ENCODE measurements around the gene HDAC7. TPM values are rescaled to one million over a fixed set of nuclear protein-coding genes. Genes with fewer than 3 reads are reported as not detected.

HDAC7 gene
- total RNA-seq, 1 donor from 2014 or later, result 7.1 TPM

GRCh38 chr12:47805417-47805816, 14.3 kb downstream of the HDAC7 start:
- no peak for FAIRE-seq

DNA sequence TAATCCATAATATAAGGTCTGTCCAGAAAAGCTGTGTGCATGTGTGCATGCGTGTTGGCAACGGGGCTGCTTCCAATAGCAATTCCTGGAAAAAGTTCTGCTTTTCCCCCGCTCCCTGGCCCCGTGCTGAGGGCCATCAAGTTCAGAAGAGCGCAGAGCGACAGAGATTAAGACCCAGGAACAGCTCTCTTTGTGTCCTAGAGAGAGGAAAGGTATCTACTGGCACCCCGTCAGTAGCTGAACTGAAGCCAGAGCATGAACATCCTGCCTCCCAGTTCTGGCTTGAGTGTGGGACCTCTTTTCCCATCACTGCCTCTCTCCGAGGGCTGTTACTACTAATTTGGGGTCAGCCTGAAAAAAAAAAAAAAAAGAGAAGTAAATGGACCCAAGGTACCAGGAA, 15.5 kb downstream of the HDAC7 start:
- H3K27me3 ChIP-seq (ENCODE audit: control insufficient read depth, insufficient read depth, low read length), result no peaks in the 10 kb centered on the region
- no peak overlapping the region for H3K4me3 ChIP-seq (ENCODE audit: low read depth, low read length)
- DNase-seq (ENCODE audit: low read depth) (no peak), FAIRE-seq (no peak)
- no peak for TF ChIP-seq CTCF (IDR thresholded peaks at IDR 0.05; ENCODE audit: insufficient read depth, low read length, severe bottlenecking)
- H3K36me3 ChIP-seq (ENCODE audit: control insufficient read depth, insufficient read depth, low read length), result peaks cover 2% of the 10 kb centered on the region

More at GRCh38 chr12:47805417-47805816, 14.3 kb downstream of the HDAC7 start:
- Histone ChIP-seq H3K27me3 (ENCODE audit: control insufficient read depth, insufficient read depth, low read length) (no peaks in the 10 kb centered on the region), H3K4me3 (ENCODE audit: low read depth, low read length) (no peak overlapping the region), H3K36me3 (ENCODE audit: control insufficient read depth, insufficient read depth, low read length) (no peaks in the 10 kb centered on the region)
- no peak for DNase-seq (ENCODE audit: low read depth)
- no peak for TF ChIP-seq CTCF (IDR thresholded peaks at IDR 0.05; ENCODE audit: insufficient read depth, low read length, severe bottlenecking)

GRCh38 chr12:47803191-47803875, 16.4 kb downstream of the HDAC7 start:
- no peak for FAIRE-seq
- DNase-seq (ENCODE audit: low read depth), result no peak
- no peak for TF ChIP-seq CTCF (IDR thresholded peaks at IDR 0.05; ENCODE audit: insufficient read depth, low read length, severe bottlenecking)
- no peak overlapping the region for H3K4me3 ChIP-seq (ENCODE audit: low read depth, low read length)
- H3K36me3 ChIP-seq (ENCODE audit: control insufficient read depth, insufficient read depth, low read length), result peaks cover 5% of the 10 kb centered on the region
- no peaks in the 10 kb centered on the region for H3K27me3 ChIP-seq (ENCODE audit: control insufficient read depth, insufficient read depth, low read length)

GRCh38 chr12:47802312-47802711, 17.4 kb downstream of the HDAC7 start:
- FAIRE-seq, result no peak
- TF ChIP-seq CTCF (IDR thresholded peaks at IDR 0.05; ENCODE audit: insufficient read depth, low read length, severe bottlenecking), result peak; percentile 27
- no peaks in the 10 kb centered on the region for H3K27me3 ChIP-seq (ENCODE audit: control insufficient read depth, insufficient read depth, low read length)
- DNase-seq (ENCODE audit: low read depth), result no peak
- no peak overlapping the region for H3K4me3 ChIP-seq (ENCODE audit: low read depth, low read length)
- H3K36me3 ChIP-seq (ENCODE audit: control insufficient read depth, insufficient read depth, low read length), result peaks cover 6% of the 10 kb centered on the region

- H3K4me3 ChIP-seq (ENCODE audit: low read depth, low read length), result no peak overlapping the region
- DNase-seq (ENCODE audit: low read depth), result no peak
- TF ChIP-seq CTCF (IDR thresholded peaks at IDR 0.05; ENCODE audit: insufficient read depth, low read length, severe bottlenecking), result no peak
- H3K27me3 ChIP-seq (ENCODE audit: control insufficient read depth, insufficient read depth, low read length), result no peaks in the 10 kb centered on the region
- FAIRE-seq, result no peak
- H3K36me3 ChIP-seq (ENCODE audit: control insufficient read depth, insufficient read depth, low read length), result peaks cover 9% of the 10 kb centered on the region
These were observed 17.8 kb downstream of the HDAC7 start for GRCh38 chr12:47801904-47802246.
